COLO668 (cell line): ENCODE data around the gene GSTT4.
"Not testable (repeated sequence)": the region's sequence is repeated elsewhere in the genome, so short reads cannot be mapped to it uniquely, and the experiment has no call there.

ENCODE experiments used
- DNase-seq: peaks from one replicate; lab custom pipeline; 2025; ENCODE audit not compliant: unreplicated experiment; lab: John Stamatoyannopoulos, UW

GSTT4 gene

GRCh38 chr22:24025475-24025874, 20.2 kb upstream of the GSTT4 start:
- no peak for DNase-seq

GRCh38 chr22:24024354-24024753, 19.1 kb upstream of the GSTT4 start:
- no peak for DNase-seq

GRCh38 chr22:24023204-24023789, 18.0 kb upstream of the GSTT4 start:
- no peak for DNase-seq

GRCh38 chr22:24021304-24021703, 16.1 kb upstream of the GSTT4 start:
- DNase-seq, result no peak

GRCh38 chr22:24016156-24016555, 10.9 kb upstream of the GSTT4 start:
- no peak for DNase-seq

GRCh38 chr22:24011735-24012068, 6.4 kb upstream of the GSTT4 start:
- peak; percentile 63 for DNase-seq

- DNase-seq, result no peak
Observed at GRCh38 chr22:24010018-24010391, 4.8 kb upstream of the GSTT4 start.

- DNase-seq, result no peak
Observed at GRCh38 chr22:24009227-24010017, 4.2 kb upstream of the GSTT4 start.

GRCh38 chr22:24008381-24009226, 3.4 kb upstream of the GSTT4 start:
- DNase-seq, result no peak

- DNase-seq, result no peak
Observed at GRCh38 chr22:24008022-24008283, 2.7 kb upstream of the GSTT4 start.

- no peak for DNase-seq
Observed at GRCh38 chr22:24007253-24008021, 2.2 kb upstream of the GSTT4 start.

GRCh38 chr22:24006914-24007214, 1.6 kb upstream of the GSTT4 start:
- no peak for DNase-seq

- no peak for DNase-seq
Observed at GRCh38 chr22:24006207-24006913, 1.1 kb upstream of the GSTT4 start.

GRCh38 chr22:24003887-24004286, 1.4 kb downstream of the GSTT4 start:
- no peak for DNase-seq

- DNase-seq, result no peak
Observed at GRCh38 chr22:24002851-24003250, 2.4 kb downstream of the GSTT4 start.

- no peak for DNase-seq
Observed at GRCh38 chr22:24002272-24002671, 3.0 kb downstream of the GSTT4 start.

GRCh38 chr22:24001314-24001713, 3.9 kb downstream of the GSTT4 start:
- no peak for DNase-seq

GRCh38 chr22:23999779-24000178, 5.5 kb downstream of the GSTT4 start:
- not testable (repeated sequence) for DNase-seq

- DNase-seq, result no peak
Observed at GRCh38 chr22:23997092-23997491, 8.2 kb downstream of the GSTT4 start.

- DNase-seq, result not testable (repeated sequence)
Observed at GRCh38 chr22:23993581-23994177, 11.6 kb downstream of the GSTT4 start.

GRCh38 chr22:23993080-23993479, 12.2 kb downstream of the GSTT4 start:
- not testable (repeated sequence) for DNase-seq
